Subcutaneous adipose tissue (tissue), 4 donors: ENCODE measurements around the gene ZNF408. TPM values are rescaled to one million over a fixed set of nuclear protein-coding genes. Genes with fewer than 3 reads are reported as not detected.

ENCODE experiments used
- total RNA-seq, 4 donors: library from RNA; depleted of rRNA; stranded (reverse); fragments of >200 nt; gene quantifications; one replicate each; pipeline ENCODE4 v1.1.0, GENCODE V29; 2016
- TF ChIP-seq, protein P1 (sequence below): fragments of 450-650 bp; IDR thresholded peaks from one replicate; pipeline ENCODE4 v1.5.1; 2016; ENCODE audit warnings: low read depth, mild to moderate bottlenecking, control low read depth, antibody characterized with exemption, moderate library complexity

Gene ZNF408
- total RNA-seq, 4 donors from 2014 or later: 1.6 to 7.5 (median 5.5) TPM

DNA sequence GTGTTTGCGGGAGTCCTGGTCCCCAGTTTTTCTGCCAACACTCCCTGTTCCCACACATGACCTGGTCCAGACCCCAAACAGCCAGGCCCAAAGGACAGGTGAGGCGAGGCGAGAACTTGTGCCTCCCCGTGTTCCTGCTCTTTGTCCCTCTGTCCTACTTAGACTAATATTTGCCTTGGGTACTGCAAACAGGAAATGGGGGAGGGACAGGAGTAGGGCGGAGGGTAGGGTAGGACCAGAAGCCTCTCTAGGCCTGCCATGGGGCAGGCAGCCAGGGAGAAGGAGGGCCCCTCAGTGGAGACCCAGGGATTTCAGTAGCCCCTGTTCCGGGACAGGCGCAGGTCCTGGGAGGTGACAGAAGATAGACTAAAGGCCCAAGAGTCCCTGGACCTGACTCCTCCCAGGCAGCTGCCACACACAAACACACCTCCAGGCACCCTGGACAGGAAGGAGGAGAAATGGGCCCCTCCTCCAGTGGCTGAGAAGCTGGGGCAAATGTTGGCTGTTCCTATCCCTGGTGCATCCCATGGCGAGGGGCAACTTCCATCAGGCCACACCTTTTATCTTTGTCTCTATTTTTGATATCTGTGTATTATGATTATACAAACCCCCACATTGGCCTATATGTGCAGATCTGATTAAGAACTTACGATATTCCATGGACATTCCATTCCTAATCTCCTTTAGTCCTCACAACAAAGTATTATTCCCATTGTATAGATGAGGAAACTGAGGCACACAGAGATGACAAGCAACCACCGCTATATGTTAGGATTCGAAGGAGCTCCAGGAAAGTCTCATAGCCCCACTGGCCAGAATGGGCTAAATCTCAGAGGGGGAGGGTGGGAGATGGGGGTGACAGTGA, 17.6 kb downstream of the ZNF408 start:
- TF ChIP-seq, protein P1, sequence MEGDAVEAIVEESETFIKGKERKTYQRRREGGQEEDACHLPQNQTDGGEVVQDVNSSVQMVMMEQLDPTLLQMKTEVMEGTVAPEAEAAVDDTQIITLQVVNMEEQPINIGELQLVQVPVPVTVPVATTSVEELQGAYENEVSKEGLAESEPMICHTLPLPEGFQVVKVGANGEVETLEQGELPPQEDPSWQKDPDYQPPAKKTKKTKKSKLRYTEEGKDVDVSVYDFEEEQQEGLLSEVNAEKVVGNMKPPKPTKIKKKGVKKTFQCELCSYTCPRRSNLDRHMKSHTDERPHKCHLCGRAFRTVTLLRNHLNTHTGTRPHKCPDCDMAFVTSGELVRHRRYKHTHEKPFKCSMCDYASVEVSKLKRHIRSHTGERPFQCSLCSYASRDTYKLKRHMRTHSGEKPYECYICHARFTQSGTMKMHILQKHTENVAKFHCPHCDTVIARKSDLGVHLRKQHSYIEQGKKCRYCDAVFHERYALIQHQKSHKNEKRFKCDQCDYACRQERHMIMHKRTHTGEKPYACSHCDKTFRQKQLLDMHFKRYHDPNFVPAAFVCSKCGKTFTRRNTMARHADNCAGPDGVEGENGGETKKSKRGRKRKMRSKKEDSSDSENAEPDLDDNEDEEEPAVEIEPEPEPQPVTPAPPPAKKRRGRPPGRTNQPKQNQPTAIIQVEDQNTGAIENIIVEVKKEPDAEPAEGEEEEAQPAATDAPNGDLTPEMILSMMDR: no peak

DNA sequence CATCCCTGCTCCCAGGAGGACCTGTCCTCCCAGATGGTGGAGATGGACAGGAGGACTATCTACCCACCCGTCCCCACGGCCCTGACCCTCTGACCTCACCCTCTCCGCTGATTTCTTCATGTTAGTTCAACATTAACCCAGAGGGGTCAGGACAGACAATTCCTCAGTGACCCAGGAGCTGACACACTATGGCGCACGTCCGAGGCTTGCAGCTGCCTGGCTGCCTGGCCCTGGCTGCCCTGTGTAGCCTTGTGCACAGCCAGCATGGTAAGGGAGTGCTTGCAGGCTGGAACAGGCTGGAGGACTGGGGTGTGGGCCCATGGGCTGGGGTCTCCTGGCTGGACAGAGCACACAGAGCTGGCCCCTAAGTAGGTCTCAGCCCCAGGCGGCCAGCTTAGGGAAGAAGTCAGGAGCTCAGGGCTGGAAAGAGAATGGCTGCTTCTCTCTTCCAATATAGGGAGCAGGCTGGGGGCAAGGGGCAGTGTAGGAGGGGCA, 18.3 kb downstream of the ZNF408 start, which contains the start of gene F2:
F2 (plus strand) TSS at position 166 of the 495 bp plus-strand sequence; CDS start at position 189, 23 bp downstream.
- TF ChIP-seq, protein P1: no peak

DNA sequence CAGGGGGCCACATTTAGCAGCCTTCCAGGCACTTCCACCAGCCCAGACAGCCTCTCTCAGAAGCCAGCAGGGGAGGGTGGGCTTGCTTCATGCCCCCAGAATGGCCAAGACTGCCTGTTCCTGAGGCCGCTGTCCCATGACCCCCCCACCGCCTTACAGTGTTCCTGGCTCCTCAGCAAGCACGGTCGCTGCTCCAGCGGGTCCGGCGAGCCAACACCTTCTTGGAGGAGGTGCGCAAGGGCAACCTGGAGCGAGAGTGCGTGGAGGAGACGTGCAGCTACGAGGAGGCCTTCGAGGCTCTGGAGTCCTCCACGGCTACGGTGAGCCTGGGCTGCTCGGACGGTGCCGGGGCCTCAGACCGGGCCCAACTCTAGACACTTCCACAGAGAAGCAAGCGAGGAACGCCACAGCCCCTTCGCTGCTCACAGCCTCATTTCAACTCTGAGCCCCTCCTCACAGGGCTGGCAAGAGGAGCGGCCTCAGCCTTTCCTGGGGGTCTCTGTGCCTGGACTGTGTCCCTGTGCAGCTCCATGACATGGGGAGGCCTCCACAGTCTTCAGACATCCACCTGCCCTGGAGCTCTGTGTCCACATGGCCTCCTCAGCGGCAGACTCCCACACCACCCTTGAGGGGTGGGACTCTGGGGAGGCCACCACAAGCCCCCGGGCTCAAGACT, 18.9 kb downstream of the ZNF408 start:
- TF ChIP-seq, protein P1: no peak

DNA sequence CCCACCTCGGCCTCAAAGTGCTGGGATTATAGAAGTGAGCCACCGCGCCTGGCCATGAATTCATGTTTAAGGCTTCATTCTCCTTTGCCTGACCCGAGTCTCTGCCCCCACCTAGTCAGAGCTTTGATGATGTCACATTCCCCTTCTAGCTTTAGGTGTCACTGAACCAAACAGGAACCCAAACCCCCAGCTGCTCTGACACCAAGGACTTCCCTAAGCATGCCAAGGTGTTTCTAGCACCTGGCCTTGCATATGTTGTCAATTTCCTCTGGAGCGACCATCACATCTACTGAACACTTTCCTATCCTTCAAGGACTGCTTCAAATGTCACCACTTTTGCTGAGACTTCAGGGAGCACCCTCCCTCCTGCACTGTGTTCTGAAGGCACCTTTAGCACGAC, 20.5 kb downstream of the ZNF408 start:
- TF ChIP-seq, protein P1: no peak

DNA sequence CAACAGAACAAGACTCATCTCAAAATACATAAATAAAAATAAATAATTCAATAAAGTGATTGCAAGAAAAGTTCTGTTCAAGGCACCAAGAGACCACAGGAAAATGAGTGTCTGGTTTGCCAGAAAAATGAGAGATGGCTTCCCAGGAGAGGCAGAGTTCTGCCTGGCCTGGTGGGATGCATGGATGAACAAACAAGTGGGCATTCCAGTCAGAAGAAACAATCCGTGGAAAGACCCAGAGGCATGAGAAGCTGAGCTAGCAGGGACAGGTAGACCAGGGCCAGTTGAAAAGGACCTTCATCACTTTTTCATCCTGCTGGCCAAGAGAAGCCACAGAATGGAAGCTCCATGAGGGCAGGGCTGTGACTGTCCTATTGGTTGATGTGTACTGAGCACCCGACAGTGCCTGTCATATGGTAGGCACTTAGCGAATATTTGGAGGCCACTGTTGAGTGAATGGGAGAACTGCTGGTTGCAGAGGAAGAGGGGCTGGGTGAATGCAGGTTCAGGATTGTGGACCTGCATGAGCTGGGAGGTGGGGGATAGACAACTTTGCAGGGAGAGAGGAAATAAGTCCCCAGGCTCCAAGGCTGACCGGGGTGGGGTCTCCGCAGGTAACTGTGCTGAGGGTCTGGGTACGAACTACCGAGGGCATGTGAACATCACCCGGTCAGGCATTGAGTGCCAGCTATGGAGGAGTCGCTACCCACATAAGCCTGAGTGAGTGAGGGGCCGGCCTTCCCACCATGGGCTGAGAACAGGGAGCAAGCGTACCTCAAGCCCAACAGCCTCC, 21.9 kb downstream of the ZNF408 start:
- TF ChIP-seq, protein P1: no peak

DNA sequence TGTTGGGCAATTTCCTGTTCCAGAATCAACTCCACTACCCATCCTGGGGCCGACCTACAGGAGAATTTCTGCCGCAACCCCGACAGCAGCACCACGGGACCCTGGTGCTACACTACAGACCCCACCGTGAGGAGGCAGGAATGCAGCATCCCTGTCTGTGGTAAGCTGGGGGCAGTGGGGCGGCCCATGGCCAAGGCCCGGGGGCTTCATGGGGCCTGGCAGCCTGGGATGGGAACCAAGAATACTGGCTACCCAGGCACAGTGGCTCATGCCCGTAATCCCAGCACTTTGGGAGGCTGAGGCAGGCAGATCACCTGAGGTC, 22.5 kb downstream of the ZNF408 start:
- TF ChIP-seq, protein P1: no peak
